HT-29 (cell line): ENCODE results near the gene MYO3B. TPM values are rescaled to one million over a fixed set of nuclear protein-coding genes. Genes with fewer than 3 reads are reported as not detected.
"Not testable (repeated sequence)": the region's sequence is repeated elsewhere in the genome, so short reads cannot be mapped to it uniquely, and the experiment has no call there.

Experiments
- DNase-seq: peaks from one replicate; pipeline ENCODE4 v3.0.0-alpha.2; 2015; ENCODE audit warnings: low spot score
- total RNA-seq: library from RNA; depleted of rRNA; stranded (reverse); fragments of >200 nt; shearing (Covaris generic); gene quantifications from 2 replicates; pipeline ENCODE4 v1.2.3, GENCODE V29; 2014

MYO3B gene
- total RNA-seq, 1 experiment from 2014 or later, result not detected

DNA sequence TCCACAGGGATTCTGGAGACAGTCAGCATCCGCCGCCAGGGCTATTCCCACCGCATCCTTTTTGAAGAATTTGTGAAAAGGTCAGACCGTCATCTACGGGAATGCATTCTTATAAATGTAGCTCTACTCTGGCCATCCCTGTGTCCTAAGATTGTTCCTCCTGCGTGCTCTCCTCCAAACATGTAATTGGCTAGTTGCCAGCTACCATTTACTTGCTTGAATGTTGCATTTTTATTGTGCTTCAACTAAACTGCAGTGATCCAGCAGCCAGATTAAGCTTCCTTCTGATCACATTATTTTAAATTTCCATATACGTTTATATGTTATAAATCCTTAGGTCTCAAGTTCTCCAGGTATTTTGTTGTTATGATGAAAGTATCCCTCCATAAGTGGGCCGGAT, 288.7 kb downstream of the MYO3B start:
- no peak for DNase-seq

DNA sequence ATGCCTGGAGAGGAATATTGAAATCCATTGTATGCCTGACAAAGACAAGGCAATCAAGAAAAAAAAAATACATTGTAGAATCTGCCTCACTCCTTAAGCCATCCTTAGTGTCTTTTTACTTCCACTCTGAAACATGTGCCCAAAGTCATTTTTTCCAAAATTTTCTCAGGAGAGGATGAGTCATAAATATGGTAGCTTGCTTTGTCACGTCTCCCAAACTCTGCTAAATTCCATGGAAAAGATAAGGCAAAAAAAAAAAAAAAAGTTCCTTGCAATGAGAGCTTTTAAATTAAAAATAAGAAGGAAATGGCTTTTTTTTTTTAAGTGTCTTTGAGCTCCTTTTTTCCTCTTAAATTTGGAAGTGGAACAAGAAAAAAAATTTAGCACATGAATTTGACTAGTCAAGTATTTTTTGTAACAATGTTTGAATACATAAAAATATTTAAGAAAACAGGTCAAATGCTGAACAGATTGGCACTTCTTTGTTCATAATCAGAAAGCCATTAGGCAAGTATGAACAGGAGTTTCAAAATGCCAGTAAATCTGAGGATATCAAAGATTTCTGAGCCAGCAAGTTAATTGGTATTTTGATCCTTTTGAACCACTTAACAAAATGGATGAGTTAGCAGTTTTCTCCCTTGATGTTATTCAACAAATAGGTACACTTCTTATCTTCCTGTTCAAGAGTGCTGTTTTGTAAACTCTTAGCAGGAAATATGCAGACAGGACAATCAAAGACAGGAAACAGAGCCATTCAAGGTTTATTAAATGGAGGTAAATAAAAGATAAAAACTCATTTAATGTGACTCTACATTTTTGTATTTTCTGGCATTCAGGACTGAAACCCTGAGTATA, 289.8 kb downstream of the MYO3B start:
- no peak for DNase-seq

GRCh38 chr2:170468557-170468956, 290.6 kb downstream of the MYO3B start:
- DNase-seq, result no peak

DNA sequence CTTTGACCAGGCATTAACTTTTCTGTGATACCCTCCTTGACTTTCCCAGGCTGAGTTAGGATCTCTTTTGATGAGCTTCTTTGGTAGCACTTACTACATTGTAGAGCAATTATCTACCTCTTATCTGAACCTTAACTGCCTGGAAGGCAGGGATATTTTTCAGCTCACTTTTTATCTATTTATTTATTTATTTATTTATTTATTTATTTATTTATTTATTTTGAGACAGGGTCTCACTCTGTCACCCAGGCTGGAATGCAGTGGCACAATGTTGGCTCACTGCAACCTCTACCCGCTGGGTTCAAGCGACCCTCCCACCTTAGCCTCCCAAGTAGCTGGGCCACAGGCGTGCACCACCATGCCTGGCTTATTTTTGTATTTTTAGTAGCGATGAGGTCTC, 294.6 kb downstream of the MYO3B start:
- not testable (repeated sequence) for DNase-seq

GRCh38 chr2:170475878-170476277, 297.9 kb downstream of the MYO3B start:
- DNase-seq, result no peak

- no peak for DNase-seq
Measured at GRCh38 chr2:170477630-170478029, 299.7 kb downstream of the MYO3B start.

DNA sequence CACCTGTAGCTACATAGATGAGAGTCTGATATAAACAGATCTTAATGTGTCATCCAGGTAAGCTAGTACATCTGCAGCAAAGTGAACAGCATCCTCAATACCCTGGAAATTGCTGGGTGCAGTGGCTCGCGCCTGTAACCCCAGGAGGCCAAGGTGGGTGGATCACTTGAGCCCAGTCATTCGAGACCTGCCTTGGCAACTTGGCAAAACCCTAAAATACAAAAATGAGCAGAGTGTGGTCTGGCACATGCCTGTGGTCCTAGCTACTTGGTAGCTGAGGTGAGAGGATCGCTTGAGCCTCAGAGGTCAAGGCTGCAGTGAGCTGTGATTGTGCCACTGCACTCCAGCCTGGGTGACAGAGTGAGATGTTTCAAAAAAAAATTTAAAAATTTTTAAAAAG, 303.3 kb downstream of the MYO3B start:
- DNase-seq, result no peak

GRCh38 chr2:170484552-170484951, 306.6 kb downstream of the MYO3B start:
- no peak for DNase-seq

DNA sequence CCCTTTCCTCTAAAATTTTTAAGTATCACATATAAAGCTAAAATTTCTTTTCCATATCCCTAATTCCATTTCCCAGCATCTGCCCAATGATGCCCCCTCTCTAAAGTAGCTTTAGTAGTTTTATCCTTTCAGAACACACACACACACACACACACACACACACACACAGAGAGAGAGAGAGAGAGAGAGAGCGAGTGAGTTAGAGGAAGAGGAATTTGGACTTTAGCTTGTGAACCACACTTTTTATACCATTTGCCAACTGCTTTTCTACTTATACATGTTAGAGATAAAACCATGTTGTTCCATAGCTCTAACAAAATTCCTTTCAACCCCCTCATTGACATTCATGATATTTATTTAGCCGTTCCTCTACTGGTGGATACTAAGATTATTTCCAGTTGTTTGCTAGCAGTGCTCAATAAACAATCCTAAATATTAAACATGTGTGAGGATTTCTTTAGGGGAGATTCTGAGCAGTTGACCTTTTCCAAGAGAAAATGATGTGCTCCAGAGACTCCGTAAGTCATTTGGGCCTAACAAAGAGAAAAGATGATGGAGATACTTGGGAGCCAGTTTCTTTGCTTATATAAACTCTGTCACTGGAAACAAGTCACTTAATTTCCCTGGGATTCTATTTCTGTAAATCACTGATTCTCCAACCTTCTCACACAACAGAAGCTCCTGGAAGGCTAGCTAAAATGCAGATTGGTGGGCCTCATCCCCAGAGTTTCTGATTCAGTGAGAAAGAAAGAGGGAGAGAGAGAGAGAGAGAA, 307.5 kb downstream of the MYO3B start:
- DNase-seq, result no peak

- no peak for DNase-seq
Measured at GRCh38 chr2:170486730-170487129, 308.8 kb downstream of the MYO3B start.

DNA sequence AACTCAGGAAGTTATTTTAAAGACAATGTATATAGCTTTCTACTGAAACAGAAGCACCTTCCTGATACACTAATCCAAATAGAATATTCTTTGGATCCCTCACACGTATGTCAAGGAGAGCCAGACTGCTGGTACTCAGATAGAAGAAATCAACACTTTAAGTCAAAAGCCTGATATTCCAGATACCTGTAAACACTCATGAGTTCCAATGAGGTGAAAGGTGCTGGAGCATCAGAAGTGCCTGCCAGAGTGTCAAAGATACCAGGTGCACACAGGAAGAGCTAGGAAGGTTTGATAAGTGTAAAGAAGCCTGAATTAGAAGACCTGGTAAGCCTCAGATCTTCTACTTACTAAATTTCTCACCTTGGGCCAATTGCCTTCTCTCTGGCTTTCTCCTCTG, 310.9 kb downstream of the MYO3B start:
- no peak for DNase-seq

DNA sequence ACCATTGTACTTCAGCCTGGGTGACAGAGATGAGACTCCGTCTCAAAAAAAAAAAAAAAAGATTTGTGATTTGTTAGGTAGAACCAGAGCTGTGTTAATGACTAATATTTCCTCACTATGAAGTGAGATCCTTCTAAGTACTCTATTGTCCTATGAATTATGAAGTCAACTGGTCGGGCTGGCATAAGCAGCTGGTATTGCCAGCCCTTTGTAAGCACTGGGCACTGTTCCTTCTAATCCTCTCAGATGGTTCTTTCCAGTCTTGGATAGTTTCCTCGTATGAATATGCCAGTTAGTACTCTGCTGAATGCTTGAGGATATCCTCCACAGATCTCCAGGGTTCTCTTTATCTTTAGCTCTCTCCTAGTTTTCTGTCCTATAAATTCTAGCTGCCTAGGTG, 314.1 kb downstream of the MYO3B start:
- no peak for DNase-seq

- no peak for DNase-seq
Measured at GRCh38 chr2:170493426-170494097, 315.6 kb downstream of the MYO3B start.

- DNase-seq, result no peak
Measured at GRCh38 chr2:170495896-170496295, 317.9 kb downstream of the MYO3B start.

- no peak for DNase-seq
Measured at GRCh38 chr2:170498619-170499018, 320.7 kb downstream of the MYO3B start.

- no peak for DNase-seq
Measured at GRCh38 chr2:170500104-170500503, 322.2 kb downstream of the MYO3B start.

- no peak for DNase-seq
Measured at GRCh38 chr2:170500770-170501169, 322.8 kb downstream of the MYO3B start.

- no peak for DNase-seq
Measured at GRCh38 chr2:170501421-170502043, 323.6 kb downstream of the MYO3B start.

DNA sequence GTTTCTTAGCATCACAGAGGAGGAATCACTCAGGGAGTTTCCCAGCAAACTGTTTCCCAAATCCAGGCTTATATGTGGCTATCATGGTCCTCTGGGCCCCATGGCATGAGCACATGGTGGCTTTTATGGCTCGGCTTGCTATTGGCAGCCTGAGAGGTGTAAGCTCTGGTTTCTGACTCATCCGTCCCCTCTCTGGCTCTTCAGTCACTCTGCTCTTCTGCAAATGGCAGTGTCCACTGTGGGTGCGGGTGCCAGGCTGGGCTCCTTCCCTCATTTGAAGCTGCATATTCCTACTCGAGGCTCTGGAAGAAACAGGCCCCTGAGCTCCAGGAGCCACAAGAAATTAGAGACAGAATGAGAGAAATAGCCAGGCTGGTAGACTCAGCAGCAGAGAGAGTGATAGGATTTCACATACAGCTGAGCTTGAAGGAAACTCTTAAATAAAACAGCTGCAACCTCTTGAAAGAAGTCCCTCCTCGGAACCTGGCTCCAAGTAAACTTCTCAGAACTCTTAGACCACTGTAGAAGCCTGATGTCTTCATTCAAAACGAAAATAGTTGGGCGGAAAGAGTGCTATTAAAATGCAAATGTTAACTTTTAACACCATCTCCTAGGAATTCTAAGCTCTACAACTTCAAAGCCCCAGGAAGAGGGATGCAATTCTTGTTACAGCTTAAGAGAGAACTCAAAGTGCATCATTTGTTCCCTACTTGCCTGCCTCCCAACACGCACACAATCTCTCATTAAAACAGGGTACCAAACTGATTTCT, 324.6 kb downstream of the MYO3B start:
- DNase-seq, result no peak

GRCh38 chr2:170503563-170503962, 325.6 kb downstream of the MYO3B start:
- no peak for DNase-seq
